H4 (cell line): ENCODE data around the gene KLHDC7B. TPM values are rescaled to one million over a fixed set of nuclear protein-coding genes. Genes with fewer than 3 reads are reported as not detected.
A peak's percentile ranks its signal among the peaks of the same experiment; 100 is the strongest.
"Not testable (repeated sequence)": the region's sequence is repeated elsewhere in the genome, so short reads cannot be mapped to it uniquely, and the experiment has no call there.

Experiments
- DNase-seq: peaks from one replicate; pipeline ENCODE4 v3.0.0-alpha.2; 2015; ENCODE audit warnings: low spot score
- total RNA-seq: library from RNA; depleted of rRNA; stranded (reverse); fragments of >200 nt; shearing (Covaris generic); gene quantifications from 2 replicates; pipeline ENCODE4 v1.2.3, GENCODE V29; 2014

KLHDC7B gene
- total RNA-seq, 1 experiment from 2014 or later: 0.48 TPM

DNA sequence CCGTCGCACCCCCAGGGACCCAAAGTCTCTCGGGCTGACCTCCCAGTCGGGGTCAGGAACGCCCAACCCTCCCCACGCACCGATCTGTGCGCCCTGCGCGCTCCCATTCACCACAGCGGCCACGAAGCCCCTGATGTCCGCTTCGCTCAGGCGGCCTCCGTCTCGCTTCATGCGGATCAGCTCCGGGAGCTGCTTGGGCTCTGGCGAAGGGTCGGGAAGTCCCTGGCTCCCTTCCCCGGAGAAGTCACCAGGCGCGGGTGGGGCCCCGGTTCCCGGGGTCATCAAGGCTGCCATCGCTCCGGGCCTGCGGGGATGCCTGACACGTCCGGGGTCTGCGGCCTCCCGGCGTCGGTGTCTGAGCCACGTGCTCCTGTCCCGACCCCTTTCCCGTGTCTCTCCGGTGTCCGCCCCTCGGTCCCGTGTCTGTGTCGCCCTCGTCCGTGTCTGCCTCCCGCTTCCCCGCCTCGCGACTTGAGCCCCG lies 16.2 kb upstream of the KLHDC7B start:
- no peak for DNase-seq

DNA sequence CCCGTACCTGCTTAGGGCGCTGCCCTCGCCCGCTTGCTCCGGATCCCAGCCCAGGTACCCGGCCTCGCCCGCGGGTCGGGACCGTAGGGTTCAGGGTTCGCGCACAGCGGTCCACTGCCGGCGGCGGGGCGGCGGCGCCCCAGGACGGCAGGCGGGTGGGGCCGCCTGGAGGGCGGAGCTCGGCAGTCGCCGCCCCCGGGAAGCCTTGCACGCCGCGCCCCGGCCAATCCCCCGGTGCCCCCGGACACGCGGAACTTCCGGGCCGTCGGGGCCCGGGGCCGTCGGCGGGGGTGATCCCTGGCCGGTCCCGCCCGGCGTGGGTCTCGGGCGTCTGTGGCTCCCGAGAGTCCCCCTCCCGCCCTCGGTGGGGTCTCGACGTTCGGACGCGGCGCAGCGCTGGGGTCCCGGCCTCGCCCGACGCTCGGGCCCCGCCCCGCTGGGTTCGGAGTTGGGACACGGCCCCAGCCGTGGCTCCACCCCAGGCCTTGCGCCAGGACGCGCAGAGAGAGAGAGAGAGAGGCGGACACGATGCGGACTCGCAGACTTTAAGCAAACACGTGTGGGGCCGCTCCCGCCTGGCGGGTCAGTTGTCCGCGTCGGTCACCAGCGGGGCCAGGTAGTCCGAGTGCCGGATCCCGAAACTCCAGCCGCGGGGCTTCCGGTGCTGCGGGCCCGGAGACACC lies 15.7 kb upstream of the KLHDC7B start, which contains the start of gene TYMP:
Gene TYMP (minus strand): TSS at position 116 of the 683 bp plus-strand sequence. CDS start 303 bp downstream, outside the sequence.
- no peak for DNase-seq

DNA sequence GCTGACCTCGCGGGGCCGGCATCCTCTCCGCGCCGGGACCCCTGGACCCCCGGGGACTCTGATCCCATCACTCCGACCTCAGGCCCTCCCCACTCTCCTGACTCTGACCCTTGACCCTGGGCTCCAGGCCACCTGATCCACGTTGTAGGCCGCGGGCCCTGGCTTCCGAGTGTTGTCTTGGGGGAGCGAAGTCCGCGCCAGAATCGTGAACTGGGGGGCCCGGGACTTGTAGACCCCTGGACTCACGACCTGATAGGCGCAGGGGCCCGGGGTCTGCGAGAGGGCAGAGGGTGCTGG lies 15.2 kb upstream of the KLHDC7B start:
- DNase-seq: no peak

DNA sequence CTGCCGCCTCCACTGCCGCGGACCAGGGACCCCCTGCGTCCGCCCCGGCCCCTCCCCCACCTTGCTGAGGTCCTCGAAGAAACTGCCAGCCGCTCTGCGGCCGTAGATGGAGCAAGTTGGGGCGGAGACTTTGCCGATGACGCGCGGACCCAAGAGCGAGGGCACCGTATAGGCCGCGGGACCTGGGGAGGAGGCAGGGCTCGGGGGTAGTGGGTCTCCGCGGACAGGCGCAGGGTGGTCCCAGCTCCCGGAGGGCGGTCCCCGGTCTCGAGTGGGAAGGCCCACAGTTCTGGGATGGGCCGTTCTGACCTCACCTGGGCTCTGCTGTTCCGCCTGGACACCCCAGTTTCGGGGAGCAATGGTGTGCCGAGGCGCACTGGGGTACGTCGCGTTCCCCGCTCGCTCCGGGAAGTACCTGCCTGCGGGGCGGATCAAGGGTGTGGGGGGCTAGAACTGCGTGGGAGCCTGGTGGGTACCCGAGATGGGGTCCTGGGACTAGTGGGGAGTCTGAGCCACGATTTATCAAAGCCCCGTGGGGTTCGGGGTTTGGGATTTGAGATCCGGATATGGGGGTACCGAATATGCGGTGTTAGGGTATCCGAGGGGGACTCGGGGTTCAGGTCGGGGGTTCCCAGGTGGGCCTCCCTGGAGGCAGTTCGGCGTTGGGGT lies 14.7 kb upstream of the KLHDC7B start:
- DNase-seq: no peak

DNA sequence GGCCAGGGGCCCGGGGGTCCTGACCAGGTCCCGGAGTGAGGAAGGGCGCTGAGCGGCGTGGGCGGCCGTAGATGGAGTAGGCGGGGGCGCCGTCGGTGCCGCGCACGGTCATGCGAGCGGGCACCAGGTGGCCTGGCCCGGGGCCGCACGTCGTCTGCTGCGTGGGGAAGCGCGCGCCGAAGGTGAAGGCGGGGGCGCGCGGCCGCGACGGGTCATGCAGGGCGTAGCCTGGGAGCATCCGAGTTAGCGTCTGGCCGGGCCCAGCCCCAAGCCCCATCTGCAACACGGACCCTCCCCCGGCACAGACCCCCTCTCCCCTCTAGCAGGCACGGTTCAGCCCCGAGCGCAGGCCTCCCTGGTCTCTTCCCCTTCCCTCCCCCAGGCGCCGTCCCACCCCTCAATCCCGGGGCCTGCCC lies 14.1 kb upstream of the KLHDC7B start:
- no peak for DNase-seq

DNA sequence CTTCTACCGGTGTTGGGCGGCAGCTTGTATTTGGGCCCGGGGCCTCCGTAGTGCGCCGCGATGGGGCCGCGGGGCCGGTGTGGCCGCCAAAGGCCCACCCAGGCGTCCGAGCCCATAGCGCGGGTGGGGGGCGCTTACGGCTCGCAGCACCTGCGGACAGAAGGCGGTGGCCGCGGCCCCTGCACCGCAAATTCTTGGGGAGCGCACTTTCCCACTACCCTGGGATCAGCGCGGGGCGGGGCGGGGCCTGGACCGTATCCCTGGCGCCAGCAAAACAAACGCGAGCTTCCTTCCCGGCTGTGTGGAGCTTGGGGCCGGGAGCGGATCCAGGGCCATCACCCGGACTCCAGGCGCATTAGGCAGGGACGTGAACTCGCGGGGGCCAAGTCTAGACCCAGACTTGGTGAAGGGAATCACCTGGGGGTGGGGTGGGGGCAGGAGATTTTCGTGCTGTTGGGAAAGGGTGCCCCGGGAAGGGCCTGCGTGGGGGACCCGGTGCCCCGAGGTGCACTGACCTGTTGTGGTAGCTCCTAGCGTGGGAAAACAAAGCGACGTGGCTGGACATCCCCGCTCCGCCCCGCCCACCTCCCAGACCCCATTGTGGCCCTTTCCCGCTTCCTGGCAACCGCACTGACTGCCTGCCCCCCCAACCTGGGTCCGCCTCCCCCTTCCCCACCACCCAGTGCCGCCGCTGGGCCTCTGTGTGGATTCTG lies 13.6 kb upstream of the KLHDC7B start:
- DNase-seq: no peak

DNA sequence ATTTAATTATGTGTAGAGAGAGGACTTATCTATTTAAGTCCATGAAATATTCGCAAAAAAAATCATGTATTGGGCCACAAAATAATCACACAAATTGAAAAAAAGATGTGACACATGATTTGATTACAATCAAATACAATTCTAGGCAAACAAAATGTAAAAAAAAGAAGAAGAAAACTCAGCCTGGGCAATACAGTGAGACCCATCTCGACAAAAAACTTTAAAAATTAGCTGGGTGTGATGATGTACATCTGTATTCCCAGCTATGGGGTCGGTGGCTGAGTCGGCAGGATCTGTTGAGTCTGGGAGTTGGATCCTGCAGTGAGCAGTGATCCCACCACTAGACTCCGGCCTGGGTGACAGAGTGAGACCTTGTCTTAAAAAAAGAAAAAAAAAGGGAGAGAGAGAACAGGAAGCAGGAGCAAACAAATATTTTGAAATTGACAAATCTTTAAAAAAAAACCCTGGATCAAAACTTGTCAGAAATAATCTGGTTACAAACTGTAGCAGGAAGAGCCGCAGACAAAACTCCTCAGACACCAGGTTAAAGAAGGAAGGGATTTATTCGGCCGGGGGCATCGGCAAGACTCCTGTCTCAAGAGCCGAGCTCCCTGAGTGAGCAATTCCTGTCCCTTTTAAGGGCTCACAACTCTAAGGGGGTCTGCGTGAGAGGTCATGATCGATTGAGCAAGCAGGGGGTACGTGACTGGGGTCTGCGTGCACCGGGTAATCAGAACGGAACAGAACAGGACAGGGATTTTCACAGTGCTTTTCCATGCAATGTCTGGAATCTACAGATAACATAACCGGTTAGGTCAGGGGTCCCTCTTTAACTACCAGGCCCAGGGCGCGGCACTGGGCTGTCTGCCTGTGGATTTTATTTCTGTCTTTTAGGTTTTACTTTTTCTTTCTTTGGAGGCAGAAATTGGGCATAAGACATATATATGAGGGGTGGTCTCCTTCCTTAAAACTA lies 12.6 kb upstream of the KLHDC7B start:
- DNase-seq: no peak

DNA sequence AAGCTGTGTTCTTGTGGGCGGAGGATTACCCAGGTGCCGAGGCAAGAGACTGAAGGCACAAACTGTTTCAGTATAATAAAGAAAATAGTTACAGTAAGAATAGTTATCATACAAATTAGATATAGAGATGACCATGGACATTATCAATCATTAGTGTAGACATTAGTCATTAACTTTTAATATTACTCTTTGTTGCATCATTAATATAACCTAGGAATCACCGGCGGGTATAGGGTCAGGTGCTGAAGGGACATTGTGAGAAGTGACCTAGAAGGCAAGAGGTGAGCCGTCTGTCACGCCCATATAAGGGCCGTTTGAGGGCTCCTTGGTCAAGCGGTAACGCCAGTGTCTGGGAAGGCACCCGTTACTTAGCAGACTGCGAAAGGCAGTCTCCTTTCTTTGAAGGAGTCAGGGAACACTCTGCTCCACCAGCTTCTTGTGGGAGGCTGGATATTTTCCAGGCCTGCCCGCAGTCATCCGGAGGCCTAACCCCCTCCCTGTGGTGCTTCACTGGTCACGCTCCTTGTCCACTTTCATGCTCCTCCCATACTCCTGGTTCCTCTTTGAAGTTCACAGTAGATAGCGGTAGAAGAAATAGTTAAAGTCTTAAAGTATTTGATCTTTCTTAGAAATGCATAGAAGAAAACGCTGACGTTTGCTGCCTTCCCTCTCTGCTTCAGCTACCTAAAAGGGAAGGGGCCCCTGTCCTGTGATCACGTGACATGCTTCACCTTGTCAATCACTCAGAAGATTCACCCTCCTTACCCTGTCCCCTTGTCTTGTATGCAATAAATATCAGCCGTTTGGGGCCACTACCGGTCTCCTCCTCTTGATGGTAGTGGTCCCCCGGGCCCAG lies 11.6 kb upstream of the KLHDC7B start:
- DNase-seq: not testable (repeated sequence)

DNA sequence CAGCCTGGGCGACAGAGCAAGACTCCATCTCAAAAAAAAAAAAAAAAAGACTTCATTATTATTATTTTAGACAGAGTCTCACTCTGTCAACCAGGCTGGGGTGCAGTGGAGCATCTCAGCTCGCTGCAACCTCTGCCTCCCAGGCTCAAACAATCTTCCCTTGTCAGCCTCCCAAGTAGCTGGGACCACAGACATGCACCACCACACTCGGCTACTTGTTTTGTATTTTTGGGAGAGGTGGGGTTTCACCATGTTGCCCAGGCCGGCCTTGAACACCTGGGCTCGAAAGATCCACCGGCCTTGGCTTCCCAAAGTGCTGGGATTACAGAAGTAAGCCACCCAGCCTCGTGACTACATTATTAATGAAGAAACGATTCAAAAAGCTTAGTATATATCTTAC lies 10.6 kb upstream of the KLHDC7B start:
- DNase-seq: no peak

DNA sequence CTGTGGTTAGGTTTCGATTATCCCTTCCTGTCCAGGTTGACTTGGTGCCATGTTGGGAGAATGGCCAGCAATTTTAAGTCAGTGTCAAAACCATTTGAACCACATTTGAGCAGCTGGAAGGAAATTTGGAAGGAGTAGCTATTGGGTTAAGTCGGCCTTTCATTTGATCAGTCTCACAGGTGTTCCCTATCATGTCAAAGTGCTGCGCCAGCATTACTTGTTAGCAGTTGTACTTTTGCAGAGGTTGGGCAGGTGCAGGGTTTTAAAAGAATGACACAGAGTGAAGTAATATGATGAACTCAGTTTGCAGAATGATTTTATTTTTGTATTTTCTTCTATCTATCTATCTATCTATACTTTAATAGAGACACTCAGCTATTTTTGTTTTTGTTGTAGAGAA lies 9.5 kb upstream of the KLHDC7B start:
- no peak for DNase-seq

DNA sequence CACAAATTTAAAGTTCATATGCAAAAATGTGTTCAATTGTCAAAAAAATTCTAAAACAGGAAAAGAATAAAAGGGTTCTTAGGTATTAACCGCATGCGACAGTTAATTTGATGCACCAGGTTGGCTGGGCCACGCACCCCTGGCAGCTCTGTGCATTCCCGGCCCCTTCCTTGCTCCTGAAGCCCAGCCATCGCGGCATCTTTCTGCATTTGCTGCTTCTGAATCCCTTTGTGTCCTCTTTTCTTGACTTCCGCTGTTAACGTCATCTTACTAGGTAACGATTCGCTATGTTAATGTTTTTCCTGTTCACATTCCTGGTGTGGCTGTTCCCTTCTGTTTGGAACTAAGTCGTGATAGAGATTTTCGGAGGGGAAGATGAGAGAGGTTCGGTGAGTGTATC lies 7.9 kb upstream of the KLHDC7B start:
- no peak for DNase-seq

DNA sequence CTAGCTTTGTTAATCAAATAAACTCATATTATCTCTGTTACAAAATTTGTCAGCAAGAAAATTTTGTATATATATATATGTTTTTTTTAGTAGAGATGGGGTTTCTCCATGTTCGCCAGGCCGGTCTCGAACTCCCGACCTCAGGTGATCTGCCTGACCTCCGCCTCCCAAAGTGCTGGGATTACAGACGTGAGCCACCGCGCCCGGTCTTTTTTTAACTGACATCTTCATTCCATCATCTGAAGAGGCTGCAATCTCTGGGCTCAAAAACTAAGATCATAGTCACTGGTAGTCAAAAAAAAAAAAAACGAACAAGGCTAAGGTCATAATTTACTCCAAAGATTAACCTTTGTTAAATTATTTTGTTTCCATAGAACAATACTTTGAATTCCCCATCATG lies 5.3 kb upstream of the KLHDC7B start:
- no peak for DNase-seq

DNA sequence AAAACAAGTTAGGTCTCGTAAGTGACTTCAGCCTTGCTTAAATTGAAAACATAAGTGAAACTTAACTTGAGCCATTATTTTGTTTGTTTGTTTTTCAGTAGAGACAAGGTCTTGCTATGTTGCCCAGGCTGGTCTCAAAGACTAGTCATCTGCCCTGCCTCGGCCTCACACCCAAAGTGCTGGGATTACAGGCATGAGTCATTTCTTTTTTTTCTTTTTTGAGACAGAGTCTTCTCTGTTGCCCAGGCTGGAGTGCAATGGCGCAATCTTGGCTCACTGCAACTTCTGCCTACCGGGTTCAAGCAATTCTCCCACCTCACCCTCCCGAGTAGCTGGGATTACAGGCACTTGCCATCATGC lies 4.1 kb upstream of the KLHDC7B start:
- DNase-seq: peak; percentile 79

DNA sequence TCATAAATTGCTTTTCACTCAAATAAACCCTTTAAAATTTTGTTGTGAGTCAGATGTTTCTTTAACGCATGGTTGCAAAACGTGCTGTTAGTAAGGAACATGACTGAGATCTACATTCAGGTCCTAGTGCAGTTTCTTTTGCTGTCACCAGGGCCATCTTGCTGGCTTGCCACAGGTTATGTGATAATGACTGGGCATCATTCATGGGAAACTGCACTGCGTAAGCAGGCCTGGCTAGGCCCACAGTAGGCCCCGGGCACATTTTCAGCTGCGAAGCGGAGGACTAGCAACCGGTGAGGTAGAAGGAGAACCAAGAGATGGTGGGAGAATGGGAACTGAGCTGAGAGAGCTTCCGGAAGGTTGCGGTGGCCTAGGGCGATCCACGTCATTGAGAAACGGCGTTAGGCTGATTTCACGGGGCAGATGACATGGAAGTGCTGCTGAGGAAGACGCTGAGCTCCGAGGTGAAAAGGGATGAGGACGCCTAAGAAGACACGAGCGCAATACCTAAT lies 3.2 kb upstream of the KLHDC7B start:
- peak; percentile 42 for DNase-seq

DNA sequence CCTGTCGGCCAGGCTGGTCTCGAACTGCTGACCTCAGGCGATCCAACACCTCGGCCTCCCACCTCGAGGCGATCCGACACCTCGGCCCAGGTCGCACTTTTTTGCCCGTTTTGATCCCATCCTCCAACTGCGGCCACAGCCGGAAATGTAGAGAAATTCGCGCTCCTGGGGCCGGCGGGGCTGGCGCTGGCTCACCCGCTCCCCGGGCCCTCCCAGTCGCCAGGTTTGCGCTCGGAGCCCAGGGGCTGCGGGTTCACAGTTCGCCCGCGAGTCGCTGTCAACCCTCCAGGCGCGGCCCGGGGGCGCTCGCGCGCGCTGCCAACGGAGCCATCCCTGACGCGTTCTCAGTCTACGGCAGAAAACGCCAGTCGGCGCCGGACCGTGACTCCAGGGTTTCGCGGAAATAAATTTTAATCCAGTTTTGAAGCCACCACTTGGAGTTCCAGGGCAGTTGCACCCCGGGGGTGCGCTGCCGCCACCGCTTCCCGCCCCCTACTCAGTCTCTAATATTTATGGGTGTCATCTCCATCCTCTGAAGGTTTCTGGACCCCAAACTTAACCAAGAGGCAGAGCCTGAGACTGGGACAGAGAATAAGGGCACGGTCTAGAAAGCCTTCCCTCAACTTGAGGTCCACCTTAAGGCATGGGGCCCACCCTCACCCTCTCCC lies 1.5 kb upstream of the KLHDC7B start:
- DNase-seq: no peak

DNA sequence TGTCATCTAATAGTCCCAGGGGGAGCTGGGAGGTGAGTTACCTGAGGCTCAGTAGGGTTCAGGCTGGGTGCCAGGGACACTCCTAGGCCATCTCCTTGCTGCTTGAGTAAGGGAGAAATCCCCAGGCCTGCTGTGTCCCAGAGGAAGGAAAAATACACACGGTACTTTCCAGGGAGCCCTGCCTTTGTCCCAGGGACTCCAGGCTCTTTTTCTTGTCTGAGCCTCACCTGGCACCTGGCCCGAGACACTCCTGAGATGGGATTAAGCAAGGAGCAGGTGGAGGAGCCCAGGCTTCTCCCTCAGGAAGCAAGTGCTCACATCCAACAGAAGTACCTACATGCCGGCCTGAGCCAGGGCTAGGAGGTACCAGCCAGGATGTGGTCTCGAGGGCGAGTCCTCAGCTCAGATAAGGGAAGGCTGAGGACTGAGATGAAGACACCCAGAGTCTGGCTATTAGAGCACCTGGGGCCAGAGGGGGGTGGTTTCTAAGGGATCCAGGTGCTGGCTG lies 899 bp upstream of the KLHDC7B start:
- no peak for DNase-seq

DNA sequence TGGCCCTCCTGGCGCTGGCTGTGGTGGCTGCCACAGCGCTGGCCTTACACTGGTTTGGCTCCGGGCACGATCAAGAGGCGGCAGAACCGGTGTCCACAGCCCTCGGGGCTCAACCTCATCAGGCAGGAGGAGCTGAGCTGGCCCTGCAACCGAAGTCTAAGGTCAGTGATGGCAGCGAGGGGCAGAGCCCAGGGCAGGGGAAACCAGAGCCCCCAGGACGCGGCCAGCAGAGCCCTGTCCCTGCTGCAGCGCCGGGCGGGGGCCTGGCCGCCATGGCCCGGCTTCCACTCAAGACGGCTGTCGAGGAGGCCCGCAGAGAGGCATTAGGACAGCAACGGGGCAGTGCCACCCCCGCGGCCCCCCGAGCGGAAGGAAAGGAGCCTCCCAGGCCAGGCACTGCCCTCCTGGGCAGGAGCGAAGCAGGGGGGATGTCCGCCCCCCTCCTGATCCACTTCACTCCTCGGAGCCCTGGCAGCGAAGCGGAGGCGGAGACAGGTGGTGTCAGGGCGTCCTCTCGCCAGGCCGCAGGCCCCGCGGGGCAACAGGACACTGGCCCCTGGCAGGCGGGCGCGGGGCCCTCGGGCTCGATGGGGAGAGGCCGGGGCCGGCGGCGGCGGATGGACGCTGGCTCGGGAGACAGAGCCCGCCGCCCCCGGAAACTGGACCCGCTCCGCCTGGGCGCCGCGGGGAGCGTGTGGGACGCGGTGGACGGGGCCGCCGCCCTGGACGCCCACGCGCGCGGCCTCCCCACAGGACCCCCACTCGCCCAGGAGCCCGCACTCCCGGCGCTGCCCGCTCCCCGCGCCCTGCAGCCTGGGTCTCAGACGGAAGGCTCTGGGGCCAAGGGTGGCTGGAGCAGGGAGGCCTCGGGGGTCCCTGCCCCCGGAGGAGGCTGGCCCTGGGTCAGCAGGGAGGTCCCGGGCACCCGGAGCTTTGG lies 895 bp downstream of the KLHDC7B start:
- no peak for DNase-seq

DNA sequence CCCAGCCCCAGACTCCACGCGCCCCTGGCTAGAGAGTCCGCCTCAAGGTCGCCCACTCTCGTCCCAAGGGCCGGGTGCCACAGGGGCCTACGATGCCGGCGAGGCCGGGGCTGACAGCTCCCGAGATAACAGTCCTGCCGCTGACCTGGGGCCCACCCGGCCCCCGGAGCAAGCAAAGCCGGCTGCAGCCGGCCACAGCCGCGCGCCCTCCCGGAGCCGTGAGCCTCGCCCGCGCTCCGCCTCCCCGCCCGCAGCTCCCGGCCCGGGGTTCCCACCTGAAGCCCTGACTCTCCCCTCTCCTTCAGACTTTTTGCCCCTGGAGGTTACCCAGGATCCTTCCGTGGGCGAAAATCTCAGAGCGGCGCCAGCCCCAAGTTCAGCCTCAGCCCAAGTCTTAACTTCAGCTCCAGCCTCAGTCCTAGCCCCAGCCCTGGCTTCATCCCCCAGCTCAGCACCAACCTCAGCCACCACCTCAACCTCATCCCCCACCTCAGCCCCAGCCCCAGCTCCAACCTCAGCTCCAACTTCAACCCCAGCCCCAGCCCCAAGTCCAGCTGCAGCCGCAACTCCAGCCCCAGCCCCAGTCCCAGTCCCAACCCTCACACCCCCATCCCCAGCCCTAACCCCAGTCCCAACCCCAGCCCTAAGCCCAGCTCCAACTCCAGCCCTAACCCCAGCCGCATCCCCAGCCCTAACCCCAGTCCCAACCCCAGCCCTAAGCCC lies 1.7 kb downstream of the KLHDC7B start:
- DNase-seq: no peak
